Renal cortical epithelial cell (primary cell): ENCODE data around the gene RFT1. TPM values are rescaled to one million over a fixed set of nuclear protein-coding genes. Genes with fewer than 3 reads are reported as not detected.
A peak's percentile ranks its signal among the peaks of the same experiment; 100 is the strongest.
"Not testable (repeated sequence)": the region's sequence is repeated elsewhere in the genome, so short reads cannot be mapped to it uniquely, and the experiment has no call there.

Experiments used
- DNase-seq: peaks from one replicate; pipeline ENCODE4 v3.0.0-alpha.2; 2011; ENCODE audit warnings: low read depth
- total RNA-seq: library from RNA; depleted of rRNA; stranded (reverse); fragments of >200 nt; gene quantifications from 2 replicates; pipeline ENCODE4 v1.2.3, GENCODE V29; 2014

RFT1 gene
- total RNA-seq, 1 donor from 2014 or later = 15.0 TPM

GRCh38 chr3:53163444-53164387 lies 33.5 kb upstream of the RFT1 start:
- no peak for DNase-seq

GRCh38 chr3:53162672-53163443 lies 32.6 kb upstream of the RFT1 start:
- no peak for DNase-seq

DNA sequence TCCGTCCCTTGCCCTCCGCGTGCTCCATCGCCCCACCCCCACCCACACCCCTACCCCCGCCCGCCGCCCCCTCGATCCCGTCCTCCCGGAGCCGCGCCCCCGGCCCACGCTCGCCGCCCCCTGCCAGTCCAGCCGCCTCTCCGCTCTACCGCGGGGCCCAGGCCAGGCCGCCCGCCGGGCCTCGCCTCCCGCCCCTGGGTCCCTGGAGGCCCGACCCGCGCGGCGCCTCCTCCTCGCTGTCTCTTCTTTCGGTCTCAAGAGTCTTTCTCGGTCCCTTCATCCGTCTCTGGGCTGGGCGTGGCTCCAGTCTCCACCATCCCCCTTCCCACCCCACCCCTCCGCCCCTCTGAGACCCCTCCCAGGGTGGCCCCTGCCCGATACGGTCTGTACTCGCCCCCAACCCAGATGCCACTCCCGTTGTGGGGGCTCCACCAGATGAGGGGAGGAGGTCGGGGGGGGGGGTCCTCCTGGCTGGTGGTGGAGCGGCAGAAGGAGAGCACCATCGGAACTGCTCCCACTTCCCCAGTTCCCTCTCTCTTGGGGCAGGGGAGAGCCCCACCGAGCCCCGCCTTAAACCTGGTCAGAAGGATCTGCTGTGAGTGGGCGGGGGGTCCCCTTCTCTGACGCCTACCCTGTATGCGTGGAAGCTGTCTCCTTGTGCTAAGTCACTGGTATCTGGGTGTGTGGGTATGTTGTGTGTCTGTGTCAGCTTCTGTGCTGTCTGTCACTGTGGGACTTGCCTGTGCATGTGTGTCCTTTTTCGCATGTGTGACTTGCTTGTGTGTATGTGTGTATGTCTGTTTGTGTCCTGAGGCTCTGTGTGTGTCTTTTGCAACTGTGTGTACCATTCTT lies 31.8 kb upstream of the RFT1 start:
- DNase-seq = no peak

DNA sequence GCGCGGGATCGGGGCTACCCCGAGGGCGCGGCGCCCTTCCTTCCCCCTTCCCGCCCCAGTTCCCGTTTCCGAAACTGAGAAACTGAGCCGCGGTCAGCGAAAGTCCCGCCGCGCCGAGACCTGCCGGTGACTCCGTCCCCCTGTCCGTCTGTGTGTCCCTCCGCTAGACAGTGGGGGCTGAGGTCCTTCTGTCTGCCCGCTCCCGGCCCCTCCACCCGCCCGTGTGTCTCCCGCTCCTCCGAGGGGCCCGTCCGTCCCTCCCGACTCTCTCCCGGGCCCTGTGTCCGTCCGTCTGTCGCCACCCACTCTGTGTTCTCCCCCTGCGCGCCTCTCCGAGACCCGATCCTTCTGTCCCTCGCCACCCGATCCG lies 31.2 kb upstream of the RFT1 start:
- DNase-seq = no peak

- DNase-seq = peak; percentile 71
These were observed 30.6 kb upstream of the RFT1 start, which contains the start of gene PRKCD for GRCh38 chr3:53160660-53161449. Gene PRKCD (plus strand): TSS chr3:53161209. CDS start chr3:53178423, 17,214 bp downstream.

DNA sequence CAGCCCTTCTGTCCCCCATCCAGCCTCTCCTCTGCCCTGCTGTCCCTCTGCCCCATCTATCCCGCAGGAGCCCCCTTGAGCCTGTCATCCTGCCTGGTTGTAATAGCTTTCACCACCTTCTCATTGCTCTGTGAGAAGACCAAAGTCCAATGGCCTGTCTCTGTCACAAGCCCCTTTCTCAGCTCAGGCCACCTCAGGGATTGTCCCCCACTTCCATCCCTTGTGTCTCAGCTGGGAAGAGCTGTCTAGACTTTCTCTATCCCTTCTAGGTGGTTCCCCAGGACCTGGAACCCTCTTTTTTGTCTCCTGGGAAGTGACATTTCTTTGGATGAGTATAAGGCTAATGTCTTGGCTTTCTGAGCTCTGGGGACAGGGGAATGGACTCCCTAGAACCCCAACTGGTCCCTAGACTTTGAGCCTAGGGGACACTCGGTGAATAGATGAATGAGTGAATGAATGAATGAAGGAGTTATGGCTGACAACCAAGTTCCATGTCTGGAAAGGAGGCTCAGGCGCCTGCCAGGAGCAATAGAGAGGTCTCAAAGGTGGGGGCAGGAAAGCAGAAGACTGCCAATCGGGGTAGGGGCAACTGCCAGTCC lies 29.9 kb upstream of the RFT1 start:
- no peak for DNase-seq

DNA sequence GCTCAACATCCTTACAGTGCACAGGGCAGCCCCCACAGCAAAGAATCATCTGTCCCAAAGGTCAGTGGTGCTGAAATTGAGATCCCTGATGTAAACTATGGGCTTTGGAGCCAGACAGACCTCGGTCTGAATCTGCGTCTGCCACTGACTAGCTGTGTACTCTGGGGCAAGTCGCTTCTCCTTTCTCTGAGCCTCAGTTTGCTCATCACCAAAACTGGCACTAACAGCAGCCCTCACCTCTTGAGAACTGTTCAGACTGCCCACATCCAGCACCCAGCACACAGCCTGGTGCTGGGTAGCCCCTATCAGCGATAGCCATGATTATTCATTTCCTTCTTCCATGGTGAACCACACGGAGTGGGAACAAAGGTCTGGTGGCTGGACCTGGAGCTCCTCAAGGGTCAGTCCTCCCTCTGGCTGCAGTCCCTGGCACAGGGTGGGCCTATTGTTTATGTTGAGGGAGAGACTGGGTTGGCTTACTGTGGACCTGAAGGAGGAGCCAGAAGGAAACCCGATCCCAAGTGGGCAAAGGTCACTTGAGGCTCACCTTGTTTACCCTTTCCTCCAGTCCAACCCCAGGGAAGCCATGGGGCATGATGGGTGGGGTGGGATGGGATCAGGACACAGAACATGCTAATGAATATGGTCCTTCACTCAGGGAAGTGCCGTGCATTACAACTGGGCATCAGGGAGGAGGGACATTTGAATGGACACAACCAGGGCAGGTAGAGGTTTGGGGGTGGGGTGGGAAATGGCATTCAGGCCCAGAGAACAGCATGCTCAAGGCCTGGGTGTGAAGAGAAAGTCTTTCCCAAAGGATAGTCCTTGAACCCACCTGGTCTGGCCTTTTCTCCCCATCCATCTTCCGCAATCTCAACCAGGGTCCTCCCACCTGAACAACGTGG lies 29.2 kb upstream of the RFT1 start:
- DNase-seq = peak; percentile 33

DNA sequence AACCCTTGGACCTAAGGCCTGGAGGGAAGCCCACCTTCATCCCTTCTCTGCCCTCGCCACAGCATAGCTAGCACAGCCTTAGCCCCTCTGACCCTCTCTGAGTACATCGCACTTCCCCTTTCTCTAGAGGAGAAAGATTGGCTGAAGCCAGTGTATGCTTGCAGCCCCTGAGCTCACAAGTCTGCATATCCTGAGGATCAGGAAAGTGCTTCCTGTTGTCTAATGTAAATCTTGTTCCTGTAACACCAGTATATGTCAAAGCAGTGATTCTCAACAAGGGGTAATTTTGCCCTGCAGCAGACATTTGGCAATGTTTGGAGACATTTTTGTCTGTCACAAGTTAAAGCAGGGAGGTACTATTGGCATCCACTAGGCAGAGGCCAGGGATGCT lies 28.5 kb upstream of the RFT1 start:
- no peak for DNase-seq

DNA sequence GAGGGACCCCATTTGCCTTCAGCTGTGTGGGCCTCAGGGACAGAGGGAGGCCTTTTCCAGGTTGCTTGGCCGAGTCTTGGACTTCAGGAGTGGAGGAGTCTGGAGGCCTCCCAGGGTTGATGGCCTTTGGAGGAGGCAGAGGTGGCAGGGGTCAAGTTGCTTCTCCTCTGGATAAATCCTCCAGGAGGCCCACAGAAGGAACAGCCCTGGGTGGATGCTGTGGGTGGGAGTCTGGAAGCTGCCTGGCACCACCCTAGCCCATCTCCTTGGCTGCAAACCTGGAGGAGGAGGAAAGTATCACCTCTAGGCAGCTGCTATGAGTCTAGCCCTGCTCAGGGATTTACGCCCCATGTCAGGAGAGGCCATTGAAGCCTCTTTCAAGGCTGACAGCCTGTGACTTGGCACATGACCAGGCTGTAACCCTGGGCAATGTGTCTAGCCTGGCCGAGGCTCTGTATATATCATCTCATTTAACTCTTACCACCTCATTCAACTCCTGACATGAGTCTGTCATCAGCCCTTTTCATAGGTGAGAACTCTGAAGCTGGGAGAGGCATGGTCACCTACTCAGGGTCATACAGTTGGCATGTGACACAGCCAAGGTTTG lies 27.8 kb upstream of the RFT1 start:
- DNase-seq = no peak

GRCh38 chr3:53156368-53156834 lies 26.2 kb upstream of the RFT1 start:
- DNase-seq = no peak

DNA sequence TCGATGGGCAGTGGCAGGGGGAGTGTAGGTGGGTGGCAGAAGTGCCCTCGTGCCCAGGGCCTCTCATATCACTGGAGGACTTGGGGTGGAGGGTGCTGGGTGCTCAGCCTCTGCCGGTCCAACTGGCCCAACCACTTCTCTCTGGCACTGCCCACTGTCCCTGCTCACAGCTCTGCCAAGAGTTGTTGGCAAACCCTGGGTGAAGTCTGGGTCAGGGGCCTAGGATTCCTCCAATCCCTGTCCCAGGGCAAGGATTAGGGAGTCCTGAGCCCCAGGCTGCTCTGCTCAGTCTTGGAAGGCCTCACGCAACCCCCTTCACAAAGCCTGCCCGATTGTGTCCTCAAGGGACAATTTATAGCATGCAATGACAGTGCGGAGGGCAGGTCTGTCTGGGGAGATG lies 25.5 kb upstream of the RFT1 start:
- no peak for DNase-seq

DNA sequence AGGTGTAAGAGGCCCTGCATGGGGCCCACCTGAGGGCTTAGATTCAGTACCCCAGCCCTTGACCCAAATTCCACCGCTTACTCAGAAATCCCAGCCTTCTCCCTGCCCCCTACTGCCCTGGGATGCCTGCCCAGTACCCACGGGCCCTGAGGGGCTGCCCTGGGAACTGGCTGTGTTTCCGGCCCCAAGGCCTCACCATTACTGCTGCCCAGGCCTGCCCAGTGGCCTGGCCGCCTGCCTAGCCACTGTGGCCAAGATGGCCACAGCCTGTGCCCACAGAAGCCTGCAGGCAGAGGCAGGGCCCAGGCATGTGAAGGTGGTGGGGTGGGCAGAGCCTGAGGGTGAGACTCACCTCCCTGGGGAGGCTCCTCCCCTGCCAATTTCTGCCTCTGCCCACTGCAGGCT lies 24.6 kb upstream of the RFT1 start:
- DNase-seq = peak; percentile 53

- DNase-seq = no peak
These were observed 23.7 kb upstream of the RFT1 start for GRCh38 chr3:53153980-53154379.

DNA sequence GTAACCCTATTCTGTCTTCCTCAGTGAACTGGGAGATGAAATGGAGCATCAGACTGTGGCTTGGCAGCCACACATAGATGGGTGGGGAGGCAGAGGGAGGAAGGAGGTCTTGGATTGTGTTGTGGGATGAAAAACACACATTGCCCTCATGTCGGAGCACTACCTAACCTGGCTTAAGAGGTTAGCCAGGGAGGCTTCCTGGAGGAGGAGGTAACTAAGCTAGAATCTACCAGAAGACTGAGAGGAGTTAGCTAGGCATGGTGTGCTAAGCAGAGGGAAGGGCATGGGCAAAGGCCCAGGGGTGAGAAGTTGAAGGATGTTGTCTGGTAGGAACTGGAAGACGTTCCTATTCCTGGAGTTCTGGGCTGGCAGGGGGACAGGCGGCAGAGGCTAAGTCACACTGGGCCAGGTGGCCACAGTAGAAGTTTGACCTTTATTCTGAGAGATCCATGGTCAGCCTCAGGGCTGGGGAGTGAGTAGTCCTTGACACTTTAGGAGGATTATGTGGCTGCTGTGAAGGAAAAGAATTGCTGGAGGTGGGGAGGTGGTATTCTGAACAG lies 23.1 kb upstream of the RFT1 start:
- no peak for DNase-seq

DNA sequence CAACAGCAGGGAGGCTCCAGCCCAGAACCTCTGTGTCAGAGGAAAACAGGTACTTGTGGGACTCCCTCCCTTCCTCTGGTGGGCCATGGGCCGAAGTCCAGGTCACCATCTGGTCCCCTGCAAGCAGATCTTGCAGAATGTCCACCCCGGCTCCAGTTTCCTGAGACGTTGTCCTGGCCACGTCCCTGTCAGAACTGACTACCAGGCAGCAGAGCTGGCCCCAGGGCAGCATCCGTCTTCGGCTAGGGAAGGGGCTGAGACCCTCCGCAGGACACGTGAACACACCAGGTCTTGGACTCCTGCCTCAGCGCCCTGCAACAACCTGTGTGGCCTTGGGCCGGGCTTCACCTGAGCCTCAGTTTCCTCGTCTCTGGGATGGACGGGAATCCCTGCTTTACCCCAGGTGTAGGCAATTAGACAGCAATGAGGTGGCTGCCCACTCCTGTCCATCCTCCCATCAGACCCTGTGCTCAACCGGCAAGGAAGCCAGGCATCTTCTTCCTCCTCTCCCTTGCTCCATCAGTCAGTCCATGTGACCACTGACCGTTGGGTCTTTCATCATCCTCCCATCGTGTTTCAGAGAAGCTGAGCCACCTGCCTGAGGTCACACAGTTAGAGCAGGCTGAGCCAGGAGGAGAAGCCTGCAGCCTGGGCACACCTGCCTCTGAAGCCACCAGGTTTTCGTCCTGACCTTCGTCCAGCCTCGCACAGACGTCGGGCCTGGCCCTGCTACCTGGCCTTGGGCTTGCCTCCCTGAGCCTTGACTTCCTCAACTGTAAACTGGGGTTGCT lies 21.8 kb upstream of the RFT1 start:
- no peak for DNase-seq

GRCh38 chr3:53151465-53151864 lies 21.2 kb upstream of the RFT1 start:
- DNase-seq = no peak

DNA sequence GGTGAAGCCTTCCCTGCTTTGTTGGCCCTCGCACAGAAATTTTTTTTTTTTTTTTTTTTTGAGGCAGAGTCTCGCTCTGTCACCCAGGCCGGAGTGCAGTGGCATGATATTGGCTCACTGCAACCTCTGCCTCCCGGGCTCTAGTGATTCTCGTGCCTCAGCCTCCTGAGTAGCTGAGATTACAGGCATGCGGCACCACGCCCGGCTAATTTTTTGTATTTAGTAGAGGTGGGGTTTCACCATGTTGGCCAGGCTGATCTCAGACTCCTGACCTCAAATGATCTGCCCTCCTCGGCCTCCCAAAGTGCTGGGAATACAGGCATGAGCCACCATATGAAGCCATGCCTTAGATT lies 20.8 kb upstream of the RFT1 start:
- DNase-seq = not testable (repeated sequence)
